Measurements from ENCODE around the gene CALHM4. TPM values are rescaled to one million over a fixed set of nuclear protein-coding genes. Genes with fewer than 3 reads are reported as not detected.

Gene CALHM4
- polyA plus RNA-seq: not detected

DNA sequence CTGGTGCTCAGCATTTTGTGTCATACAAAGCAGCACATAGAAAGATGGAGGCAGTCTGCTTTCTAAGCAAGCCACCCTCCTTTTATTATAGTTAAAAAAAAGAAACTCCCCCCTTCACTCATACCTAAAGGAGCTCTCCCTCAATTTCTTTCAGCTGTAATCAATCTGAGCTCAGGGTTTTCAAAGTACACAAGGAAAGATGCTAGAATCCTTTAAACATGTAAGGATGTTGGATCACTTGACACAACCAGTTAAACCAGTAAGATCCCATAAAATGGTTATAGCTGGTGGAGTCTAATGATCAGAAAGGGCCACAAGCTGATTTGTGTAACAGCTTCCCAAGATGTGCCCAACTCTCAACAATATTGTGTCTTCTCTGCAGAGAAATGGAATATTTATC, at the start of gene CALHM4:
TSS of gene CALHM4 (plus strand) at position 301 of the 400 bp plus-strand sequence. CDS start at position 344, 43 bp downstream.
- no peaks in the 10 kb centered on the region for H3K4me1 Mint-ChIP-seq
- H3K27me3 Mint-ChIP-seq (ENCODE audit: low read depth in 3 of 3): peaks cover 0 to 11% (median 1%) of the 10 kb centered on the region in 3 donors
- no peak within 1 kb of the TSS for H3K4me3 Mint-ChIP-seq
- no peaks in the 10 kb centered on the region for H3K9me3 Mint-ChIP-seq
- H3K36me3 Mint-ChIP-seq: no peaks in the 10 kb centered on the region
- DNase-seq: no peak
- no peak within 1 kb of the TSS for H3K27ac Mint-ChIP-seq

- Mint-ChIP-seq H3K27ac (no peak overlapping the region), H3K4me1 (no peaks in the 10 kb centered on the region), H3K27me3 (ENCODE audit: low read depth in 3 of 3) (peaks cover 0 to 12% (median 10%) of the 10 kb centered on the region in 3 donors), H3K4me3 (no peak overlapping the region), H3K36me3 (peaks cover 0 to 5% (median 0%) of the 10 kb centered on the region in 3 donors), H3K9me3 (peaks cover 0 to 8% (median 0%) of the 10 kb centered on the region in 6 donors)
- DNase-seq: no peak
These were observed 46.2 kb upstream of the CALHM4 start for GRCh38 chr6:116507324-116507723.

- Mint-ChIP-seq H3K27ac (no peak overlapping the region), H3K4me1 (no peaks in the 10 kb centered on the region), H3K27me3 (ENCODE audit: low read depth in 3 of 3) (peaks cover 0 to 12% (median 9%) of the 10 kb centered on the region in 3 donors), H3K4me3 (no peak overlapping the region), H3K36me3 (peaks cover 0 to 5% (median 0%) of the 10 kb centered on the region in 3 donors), H3K9me3 (peaks cover 0 to 8% (median 0%) of the 10 kb centered on the region in 6 donors)
- DNase-seq: no peak
These were observed 45.0 kb upstream of the CALHM4 start for GRCh38 chr6:116508527-116508926.

GRCh38 chr6:116511424-116512110, 42.0 kb upstream of the CALHM4 start, which contains the start of gene CALHM5:
Gene CALHM5 (plus strand): TSS chr6:116511639. CDS start chr6:116511697, 58 bp downstream.
- Mint-ChIP-seq H3K36me3 (no peaks in the 10 kb centered on the region), H3K4me1 (no peaks in the 10 kb centered on the region)

DNA sequence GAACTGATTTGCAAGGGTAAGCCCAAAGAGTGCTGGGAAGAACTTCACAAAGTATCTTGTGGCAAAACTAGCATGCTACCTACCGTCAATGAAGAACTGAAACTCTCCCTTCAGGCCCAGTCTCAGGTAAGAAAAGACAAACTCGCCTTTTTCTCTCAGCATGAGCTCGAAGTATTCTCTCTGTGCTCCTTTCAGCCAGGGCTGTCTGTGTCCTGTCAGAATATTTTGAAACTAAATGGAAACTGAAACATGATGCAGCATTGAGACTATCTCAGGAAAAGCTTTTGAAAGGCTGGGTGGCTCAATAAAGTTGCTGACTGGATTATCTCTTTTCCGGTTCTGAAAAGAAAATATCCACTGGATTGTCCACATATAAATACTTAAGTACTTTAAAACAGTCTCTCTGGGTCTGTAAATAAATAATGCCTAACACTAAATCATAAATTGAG, 41.4 kb upstream of the CALHM4 start:
- Mint-ChIP-seq H3K27ac (no peak overlapping the region), H3K4me3 (no peak overlapping the region), H3K36me3 (no peaks in the 10 kb centered on the region), H3K9me3 (peaks cover 0 to 8% (median 0%) of the 10 kb centered on the region in 6 donors), H3K27me3 (ENCODE audit: low read depth in 3 of 3) (peaks cover 0 to 7% (median 6%) of the 10 kb centered on the region in 3 donors), H3K4me1 (no peaks in the 10 kb centered on the region)
- DNase-seq: no peak

More at GRCh38 chr6:116511424-116512110, 42.0 kb upstream of the CALHM4 start, which contains the start of gene CALHM5:
- no peak within 1 kb of the TSS for H3K27ac Mint-ChIP-seq
- peaks cover 0 to 7% (median 6%) of the 10 kb centered on the region in 3 donors for H3K27me3 Mint-ChIP-seq (ENCODE audit: low read depth in 3 of 3)
- DNase-seq: no peak
- no peak within 1 kb of the TSS for H3K4me3 Mint-ChIP-seq
- peaks cover 0 to 8% (median 0%) of the 10 kb centered on the region in 6 donors for H3K9me3 Mint-ChIP-seq

- Mint-ChIP-seq H3K4me1 (no peaks in the 10 kb centered on the region), H3K4me3 (no peak overlapping the region), H3K36me3 (no peaks in the 10 kb centered on the region), H3K27ac (no peak overlapping the region), H3K9me3 (peaks cover 0 to 8% (median 0%) of the 10 kb centered on the region in 6 donors), H3K27me3 (ENCODE audit: low read depth in 3 of 3) (peaks cover 0 to 7% (median 6%) of the 10 kb centered on the region in 3 donors)
- DNase-seq: no peak
These were observed 40.8 kb upstream of the CALHM4 start for GRCh38 chr6:116512734-116513133.

- no peak overlapping the region for H3K27ac Mint-ChIP-seq
- H3K4me1 Mint-ChIP-seq: no peaks in the 10 kb centered on the region
- peaks cover 0 to 7% (median 0%) of the 10 kb centered on the region in 6 donors for H3K9me3 Mint-ChIP-seq
- DNase-seq: no peak
- H3K27me3 Mint-ChIP-seq (ENCODE audit: low read depth in 3 of 3): peaks cover 0 to 6% (median 6%) of the 10 kb centered on the region in 3 donors
- H3K36me3 Mint-ChIP-seq: no peaks in the 10 kb centered on the region
- H3K4me3 Mint-ChIP-seq: no peak overlapping the region
These were observed 40.2 kb upstream of the CALHM4 start for GRCh38 chr6:116513224-116513875.

DNA sequence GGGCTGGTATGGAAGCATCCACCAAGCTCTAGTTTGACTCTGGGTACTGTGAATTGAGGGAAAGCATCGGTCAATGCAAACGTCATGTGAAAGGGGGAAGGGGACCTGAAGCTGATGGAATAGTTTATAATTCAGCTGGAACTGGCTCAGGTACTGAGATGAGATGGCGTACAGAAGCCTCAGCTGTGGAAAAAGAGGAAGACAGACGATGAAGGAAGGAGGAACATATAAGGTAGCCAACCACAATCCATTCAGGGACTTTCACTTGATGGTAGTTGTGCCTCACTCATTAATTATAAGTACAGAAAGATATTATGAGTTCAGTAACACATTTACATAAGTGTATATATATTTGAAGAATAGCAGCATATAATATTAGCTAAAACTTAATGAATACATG, 39.4 kb upstream of the CALHM4 start:
- Mint-ChIP-seq H3K27ac (no peak overlapping the region), H3K36me3 (no peaks in the 10 kb centered on the region), H3K4me3 (no peak overlapping the region), H3K27me3 (ENCODE audit: low read depth in 3 of 3) (peaks cover 0 to 6% (median 5%) of the 10 kb centered on the region in 3 donors), H3K4me1 (no peaks in the 10 kb centered on the region), H3K9me3 (no peaks in the 10 kb centered on the region)
- no peak for DNase-seq

DNA sequence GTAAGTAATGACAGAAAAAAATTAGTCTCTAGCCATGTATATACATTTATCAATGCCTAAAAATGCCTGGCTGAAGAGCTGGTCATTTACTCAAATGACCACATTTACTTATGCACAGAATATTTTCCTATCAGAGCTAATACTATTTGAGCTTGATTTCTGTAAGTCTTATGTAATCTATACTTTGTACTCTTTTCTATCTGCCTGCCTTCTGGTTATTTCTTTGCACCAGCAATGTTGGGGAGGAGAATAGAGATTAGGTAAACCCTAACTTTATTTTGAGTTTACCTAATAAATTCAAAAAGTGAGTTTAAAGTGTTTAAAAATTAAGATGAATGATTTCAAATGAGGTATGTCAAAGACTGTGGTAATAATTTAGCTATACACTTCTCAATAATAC, 38.4 kb upstream of the CALHM4 start:
- no peaks in the 10 kb centered on the region for H3K9me3 Mint-ChIP-seq
- no peak overlapping the region for H3K4me3 Mint-ChIP-seq
- H3K27ac Mint-ChIP-seq: no peak overlapping the region
- H3K36me3 Mint-ChIP-seq: no peaks in the 10 kb centered on the region
- H3K27me3 Mint-ChIP-seq (ENCODE audit: low read depth in 3 of 3): peaks cover 0 to 6% (median 0%) of the 10 kb centered on the region in 3 donors
- no peaks in the 10 kb centered on the region for H3K4me1 Mint-ChIP-seq
- no peak for DNase-seq

- Mint-ChIP-seq H3K4me3 (no peak overlapping the region), H3K27me3 (ENCODE audit: low read depth in 3 of 3) (peaks cover 0 to 2% (median 0%) of the 10 kb centered on the region in 3 donors), H3K36me3 (no peaks in the 10 kb centered on the region), H3K9me3 (no peaks in the 10 kb centered on the region), H3K4me1 (no peaks in the 10 kb centered on the region), H3K27ac (no peak overlapping the region)
- no peak for DNase-seq
These were observed 34.8 kb upstream of the CALHM4 start for GRCh38 chr6:116518621-116519368.

- DNase-seq: no peak
- Mint-ChIP-seq H3K27ac (no peak overlapping the region), H3K27me3 (ENCODE audit: low read depth in 3 of 3) (no peaks in the 10 kb centered on the region), H3K36me3 (no peaks in the 10 kb centered on the region), H3K4me3 (no peak overlapping the region), H3K4me1 (no peaks in the 10 kb centered on the region), H3K9me3 (no peaks in the 10 kb centered on the region)
These were observed 30.7 kb upstream of the CALHM4 start for GRCh38 chr6:116522896-116523295.

GRCh38 chr6:116524236-116524635, 29.3 kb upstream of the CALHM4 start:
- Mint-ChIP-seq H3K4me1 (no peaks in the 10 kb centered on the region), H3K36me3 (no peaks in the 10 kb centered on the region)
- no peak for DNase-seq

DNA sequence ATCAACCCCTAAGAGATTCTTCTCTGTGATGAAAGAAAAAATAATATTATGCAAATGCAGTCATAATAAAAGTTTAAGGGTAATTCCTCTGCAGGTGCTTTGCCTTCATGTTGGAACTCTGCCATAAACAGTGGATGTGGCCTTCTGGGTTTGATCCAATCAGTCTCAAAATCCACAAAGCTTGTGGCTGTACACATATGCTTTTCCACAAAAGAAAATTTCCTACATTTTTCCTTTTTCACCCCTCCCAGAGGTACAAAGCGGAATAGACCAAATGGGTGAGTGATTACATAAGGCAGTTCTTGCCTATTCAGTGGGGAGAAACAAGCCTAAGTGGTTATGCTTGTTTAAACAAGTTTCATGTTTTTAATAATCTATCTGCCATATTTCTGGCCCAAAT, 25.4 kb upstream of the CALHM4 start:
- Mint-ChIP-seq H3K27me3 (ENCODE audit: low read depth in 3 of 3) (peaks cover 0 to 11% (median 3%) of the 10 kb centered on the region in 3 donors), H3K27ac (no peak overlapping the region), H3K4me1 (no peaks in the 10 kb centered on the region), H3K36me3 (no peaks in the 10 kb centered on the region), H3K9me3 (no peaks in the 10 kb centered on the region), H3K4me3 (no peak overlapping the region)
- DNase-seq: no peak

More at GRCh38 chr6:116524236-116524635, 29.3 kb upstream of the CALHM4 start:
- Mint-ChIP-seq H3K27ac (no peak overlapping the region), H3K27me3 (ENCODE audit: low read depth in 3 of 3) (peaks cover 0 to 3% (median 0%) of the 10 kb centered on the region in 3 donors), H3K9me3 (no peaks in the 10 kb centered on the region), H3K4me3 (no peak overlapping the region)

Measured in immature natural killer cell (primary cell).